Astrocyte of the spinal cord (primary cell): ENCODE data around the gene KCNG4.

Experiments
- DNase-seq: peaks from one replicate; pipeline ENCODE4 v3.0.0; 2011; ENCODE audit warnings: low read depth, low spot score
- H3K4me3 ChIP-seq: 2 replicates; pipeline ENCODE4 v1.5.1; 2011; ENCODE audit warnings: low read depth, mild to moderate bottlenecking, low read length, moderate library complexity
- CTCF ChIP-seq: IDR thresholded peaks from 2 replicates; pipeline ENCODE4 v1.5.1; 2012; ENCODE audit warnings: low read depth, mild to moderate bottlenecking, low read length, inconsistent platforms
- in situ Hi-C: cut with HindIII; loops from 2 replicates; pipeline ENCODE4 v1.10.0; 2017; ENCODE audit warnings: low sequenced_read_pairs

Gene KCNG4

GRCh38 chr16:84241778-84242177 is 2.0 kb upstream of the KCNG4 start:
- in situ Hi-C loops, result no loop called here
- DNase-seq, result no peak
- TF ChIP-seq CTCF, result no peak
- no peak overlapping the region for H3K4me3 ChIP-seq

- DNase-seq, result no peak
- no peak overlapping the region for H3K4me3 ChIP-seq
- in situ Hi-C loops, result no loop called here
- TF ChIP-seq CTCF, result no peak
Observed at GRCh38 chr16:84240455-84240854, 643 bp upstream of the KCNG4 start.

GRCh38 chr16:84239141-84239769 is 557 bp downstream of the KCNG4 start:
- TF ChIP-seq CTCF, result no peak
- no peak overlapping the region for H3K4me3 ChIP-seq
- DNase-seq, result no peak
- in situ Hi-C loops, result no loop called here

- DNase-seq, result no peak
- H3K4me3 ChIP-seq, result no peak overlapping the region
- in situ Hi-C loops, result no loop called here
- TF ChIP-seq CTCF, result no peak
Observed at GRCh38 chr16:84237994-84238750, 1.6 kb downstream of the KCNG4 start.

DNA sequence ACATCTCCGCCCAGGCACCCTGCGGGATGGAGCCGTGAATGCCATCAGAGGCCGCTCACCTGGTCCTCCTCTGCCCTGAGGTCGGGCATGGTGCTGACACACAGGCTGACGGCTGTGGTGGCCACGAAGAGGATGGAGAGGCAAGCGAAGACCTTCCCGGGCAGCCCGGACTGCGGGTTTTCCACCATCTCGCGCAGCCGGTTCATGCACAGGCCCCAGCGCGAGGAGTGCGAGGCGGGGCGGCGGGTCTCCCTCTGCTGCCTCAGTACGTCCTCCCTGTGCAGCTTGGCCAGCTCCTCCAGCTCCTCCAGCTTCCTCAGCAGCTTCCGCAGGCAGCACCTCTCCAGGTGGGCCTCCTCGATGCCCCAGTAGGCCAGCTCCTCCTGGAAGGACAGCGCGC is 3.1 kb downstream of the KCNG4 start:
- in situ Hi-C loops, result no loop called here
- no peak for TF ChIP-seq CTCF
- no peak for DNase-seq
- no peak overlapping the region for H3K4me3 ChIP-seq

GRCh38 chr16:84234321-84235241 is 5.2 kb downstream of the KCNG4 start:
- peak; percentile 6 for DNase-seq
- in situ Hi-C loops, result no loop called here
- no peak for TF ChIP-seq CTCF
- no peak overlapping the region for H3K4me3 ChIP-seq
